GM10847 (cell line): ENCODE results near the gene TRIB2.

Experiments used
- POLR2A ChIP-seq: IDR thresholded peaks from 2 replicates; pipeline ENCODE4 v1.6.1; 2011; ENCODE audit not compliant: insufficient read length; ENCODE audit errors: extremely low read depth

TRIB2 gene

DNA sequence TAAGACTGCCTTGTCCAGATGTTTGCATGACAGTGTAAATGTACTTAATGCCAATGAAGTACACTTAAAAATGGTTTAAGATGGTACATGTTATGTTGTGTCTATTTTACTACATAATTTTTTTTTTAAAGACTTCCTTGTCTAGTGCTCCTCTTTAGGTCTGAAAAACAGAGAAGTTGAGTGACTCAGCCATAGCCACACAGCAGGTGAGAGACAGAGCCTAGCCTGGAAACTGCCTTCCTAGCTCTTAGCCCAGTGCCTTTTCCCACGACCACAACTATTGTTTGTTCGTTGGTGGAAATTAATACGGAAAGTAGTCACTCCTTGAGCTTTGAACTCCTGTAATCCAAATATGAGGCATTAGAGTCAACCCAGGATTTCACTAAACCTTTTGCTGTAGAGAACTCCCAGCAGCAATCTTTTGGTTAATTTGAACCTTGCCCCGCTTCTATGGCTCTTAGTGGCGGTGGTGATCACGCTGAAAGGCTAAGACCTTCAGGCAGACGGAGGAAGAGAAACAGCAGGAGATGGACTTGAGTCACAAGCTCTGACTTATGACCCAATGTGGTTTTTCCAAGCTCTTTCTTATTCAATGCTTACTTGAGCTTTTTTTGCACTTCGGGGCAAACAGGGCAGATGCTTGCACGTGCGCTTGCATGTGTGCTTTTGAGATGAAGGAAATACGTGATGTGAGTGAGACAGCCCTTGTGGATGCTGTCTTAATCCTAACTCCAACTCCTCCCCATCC lies 21.2 kb downstream of the TRIB2 start:
- no peak for TF ChIP-seq POLR2A

DNA sequence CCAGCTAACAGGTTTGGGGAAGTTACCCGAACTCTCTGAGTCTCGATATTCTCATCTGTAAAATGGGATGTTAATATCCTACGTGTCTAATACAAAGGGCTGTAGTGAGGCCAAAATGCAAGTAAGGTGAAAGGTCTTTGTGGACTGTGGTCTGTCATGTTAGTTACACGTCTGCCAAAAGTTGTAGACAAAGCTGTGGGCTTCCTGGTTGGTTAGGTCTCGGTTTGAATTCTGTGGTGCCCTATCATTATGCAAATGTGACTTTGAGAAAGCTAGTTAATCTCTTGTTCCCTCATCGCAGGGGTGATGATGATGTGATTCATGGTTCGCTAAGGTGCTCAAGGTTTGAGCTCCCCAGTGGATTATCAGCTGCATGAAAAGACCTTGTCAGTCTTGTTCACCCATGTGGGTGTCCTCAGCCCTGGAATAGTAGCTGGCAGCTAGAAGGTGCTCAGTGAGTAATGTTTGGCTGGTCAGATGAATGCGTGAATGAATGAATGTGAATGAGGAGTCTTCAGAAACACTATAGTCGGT lies 23.1 kb downstream of the TRIB2 start:
- no peak for TF ChIP-seq POLR2A

DNA sequence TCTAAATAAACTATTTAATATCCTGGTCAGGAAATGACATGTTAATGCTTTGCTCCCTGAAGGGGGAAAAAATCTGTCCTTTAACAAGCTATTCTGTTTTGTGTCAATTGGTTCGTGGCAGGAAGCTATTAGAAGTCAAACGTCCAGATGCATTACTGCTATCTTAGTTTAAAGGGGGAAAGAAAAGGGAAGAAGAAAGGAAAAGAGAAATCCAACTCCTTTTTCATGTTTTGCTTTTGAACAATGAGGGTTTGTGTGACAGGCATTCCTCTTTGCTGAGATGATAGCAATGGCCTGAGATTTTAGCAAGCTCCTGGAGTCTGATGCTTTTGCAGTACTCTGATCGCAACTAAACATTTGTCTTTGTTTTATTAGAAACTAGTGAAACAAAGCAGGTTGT lies 24.6 kb downstream of the TRIB2 start:
- no peak for TF ChIP-seq POLR2A

DNA sequence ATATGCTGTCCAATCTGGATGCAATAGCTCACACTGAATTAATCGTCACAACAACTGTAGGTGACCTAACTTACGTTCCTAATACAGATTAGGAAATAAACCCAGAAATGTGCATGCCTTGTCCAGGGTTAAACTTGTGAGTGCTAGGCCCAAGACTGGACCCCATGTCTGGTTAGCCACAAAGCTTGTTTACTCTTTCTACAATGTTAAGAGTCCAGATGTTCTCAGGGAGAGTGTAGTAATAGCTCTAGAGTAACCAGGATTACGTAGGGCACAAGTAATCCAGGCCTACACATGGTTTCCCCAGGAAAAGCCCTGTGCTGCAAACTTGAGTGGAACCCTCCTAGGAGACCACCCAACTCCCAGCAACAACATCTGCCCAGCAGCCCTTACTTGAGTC lies 26.2 kb downstream of the TRIB2 start:
- no peak for TF ChIP-seq POLR2A

DNA sequence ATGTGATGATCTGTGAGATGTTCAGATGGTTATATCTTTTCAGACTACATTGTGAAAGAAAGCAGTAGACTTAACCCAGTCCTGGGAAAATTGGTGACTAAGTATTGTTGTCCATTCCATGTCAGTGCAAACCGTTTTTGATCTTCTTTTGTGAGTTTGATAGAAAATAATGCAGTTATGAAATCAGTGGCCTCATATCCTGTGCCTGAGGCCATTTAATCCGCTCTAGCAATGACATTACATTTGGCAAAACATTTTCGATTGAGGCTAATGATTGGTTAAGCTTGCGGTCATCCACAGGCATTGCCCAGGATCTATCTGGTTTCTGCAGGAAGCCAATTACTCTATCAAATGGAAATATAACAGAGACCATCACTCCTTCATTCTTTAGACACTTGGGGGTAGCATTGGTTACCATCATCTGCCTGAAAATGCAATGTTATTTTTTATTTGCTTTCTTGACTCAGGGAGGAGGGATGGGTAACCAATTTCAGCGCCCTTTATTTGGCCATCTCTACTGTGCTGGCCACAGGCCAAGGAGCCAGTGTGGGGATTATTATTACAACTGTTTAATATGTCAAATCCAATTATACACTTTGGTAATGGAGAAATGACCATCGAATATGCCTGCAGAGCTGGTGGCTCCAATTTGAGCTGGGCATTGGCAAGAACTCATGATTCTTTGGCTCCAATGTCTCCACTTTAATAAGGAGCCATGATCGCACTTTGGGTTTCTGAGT lies 33.6 kb downstream of the TRIB2 start:
- TF ChIP-seq POLR2A, result no peak

DNA sequence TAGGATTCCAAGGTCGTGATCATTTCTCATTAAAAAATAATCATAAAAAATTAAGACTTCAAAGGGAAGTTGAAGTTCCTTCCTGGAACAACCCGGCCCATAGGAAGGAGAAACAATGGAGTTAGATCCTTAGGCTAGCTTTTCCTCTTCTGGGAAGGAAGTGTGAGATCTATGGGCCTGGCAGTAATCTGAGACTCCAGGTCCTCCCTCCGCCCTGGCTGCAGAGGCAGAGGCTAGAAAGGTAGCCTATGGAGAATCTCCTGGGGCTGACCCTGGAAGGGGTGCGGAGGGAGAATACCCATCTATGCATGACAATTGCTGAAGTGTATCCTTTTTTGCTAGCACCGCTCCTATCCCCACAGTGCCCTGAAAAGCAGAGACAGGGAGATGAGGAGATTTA lies 37.9 kb downstream of the TRIB2 start:
- TF ChIP-seq POLR2A, result no peak

DNA sequence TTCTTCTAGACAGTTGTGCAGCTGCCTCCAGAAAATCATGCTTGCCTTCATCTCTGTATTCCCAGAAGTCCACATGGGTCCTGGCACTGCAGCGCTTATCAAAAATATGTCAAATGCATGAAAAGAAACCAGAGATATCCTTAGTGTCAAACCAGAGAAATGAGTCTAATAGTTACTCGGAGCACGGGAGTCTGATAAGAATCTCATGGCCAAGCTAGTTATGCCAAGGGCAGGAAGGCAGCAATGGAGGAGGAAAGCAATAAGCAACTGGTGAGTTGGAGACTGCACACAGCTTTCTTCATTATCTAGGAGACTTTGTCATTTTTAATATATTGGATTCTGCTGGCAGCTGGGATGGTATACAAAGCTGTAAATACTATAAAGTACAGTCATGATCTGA lies 38.6 kb downstream of the TRIB2 start:
- TF ChIP-seq POLR2A, result no peak

DNA sequence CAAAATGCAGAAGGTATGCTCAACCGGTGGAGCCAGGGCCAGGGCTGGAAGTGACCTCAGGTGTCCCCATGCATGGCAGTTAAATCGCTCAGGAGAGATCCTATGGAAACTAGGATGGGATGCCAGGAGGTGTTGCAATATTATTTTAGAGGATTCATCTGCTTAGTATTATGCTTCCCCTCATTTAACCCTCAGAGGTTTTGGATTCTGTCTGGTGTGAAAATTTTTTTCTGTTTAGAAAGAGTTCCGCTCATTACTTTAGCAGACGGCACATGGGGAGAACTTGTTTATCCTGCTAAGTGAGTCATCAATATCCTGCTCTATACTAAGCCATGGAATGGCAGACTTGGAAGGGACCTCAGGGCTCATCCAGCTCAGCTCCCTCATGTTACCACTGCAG lies 42.5 kb downstream of the TRIB2 start:
- TF ChIP-seq POLR2A, result no peak

DNA sequence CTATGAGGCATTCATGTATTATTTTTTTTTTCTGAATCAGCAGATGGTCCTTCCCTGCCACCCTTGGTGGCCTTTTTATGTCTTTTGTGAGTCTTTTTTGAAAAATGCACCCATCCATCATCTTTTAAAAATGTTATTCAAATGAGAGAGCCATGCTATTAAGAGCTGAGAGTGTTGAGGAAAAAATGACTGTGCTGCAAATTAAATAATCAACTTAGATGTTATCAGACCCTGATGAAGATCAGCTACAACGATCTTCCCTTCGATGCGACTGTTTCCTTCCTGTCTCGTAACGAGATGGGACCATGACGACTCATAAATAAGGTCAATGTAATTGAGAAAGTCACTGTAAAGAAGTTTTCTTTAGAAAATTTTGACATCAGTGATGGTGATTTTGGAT lies 44.4 kb downstream of the TRIB2 start:
- no peak for TF ChIP-seq POLR2A

DNA sequence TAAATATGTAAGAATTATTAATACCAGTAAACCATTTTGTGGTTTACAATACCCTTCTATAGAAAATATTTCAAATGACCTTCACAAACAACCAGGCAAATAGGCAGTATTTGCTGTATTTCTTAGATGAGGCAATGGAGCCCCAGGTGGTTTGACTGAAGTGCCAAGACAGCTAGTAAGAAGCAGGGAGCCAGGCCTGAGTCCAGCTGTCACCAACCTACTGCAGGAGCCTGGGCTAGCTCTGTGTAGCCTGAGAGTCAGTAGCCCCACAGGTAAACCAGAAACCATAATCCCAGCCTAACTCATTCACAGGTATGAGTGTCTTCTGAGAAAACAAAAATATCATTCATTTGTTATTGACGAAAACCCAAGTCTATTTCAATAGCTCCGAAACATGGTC lies 45.6 kb downstream of the TRIB2 start:
- TF ChIP-seq POLR2A, result no peak

DNA sequence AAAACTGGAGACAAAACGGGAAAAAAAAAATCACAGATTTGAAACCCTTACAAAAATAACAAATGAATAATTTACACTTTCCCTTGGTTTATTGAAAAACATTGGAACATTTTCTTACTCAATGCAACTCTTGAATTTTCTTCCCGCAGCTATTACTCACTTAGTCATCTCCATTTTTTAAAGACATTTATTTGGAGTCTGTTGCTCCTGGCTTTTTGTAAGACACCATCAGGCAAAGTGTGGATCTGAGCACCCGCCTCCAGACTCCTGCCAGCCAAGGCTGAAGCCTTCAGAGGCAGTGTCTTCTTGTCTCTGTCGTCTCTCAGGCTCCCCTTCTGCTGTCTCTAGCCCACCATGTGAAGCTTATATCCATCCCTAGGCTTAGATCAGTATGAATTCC lies 46.2 kb downstream of the TRIB2 start:
- TF ChIP-seq POLR2A, result no peak

DNA sequence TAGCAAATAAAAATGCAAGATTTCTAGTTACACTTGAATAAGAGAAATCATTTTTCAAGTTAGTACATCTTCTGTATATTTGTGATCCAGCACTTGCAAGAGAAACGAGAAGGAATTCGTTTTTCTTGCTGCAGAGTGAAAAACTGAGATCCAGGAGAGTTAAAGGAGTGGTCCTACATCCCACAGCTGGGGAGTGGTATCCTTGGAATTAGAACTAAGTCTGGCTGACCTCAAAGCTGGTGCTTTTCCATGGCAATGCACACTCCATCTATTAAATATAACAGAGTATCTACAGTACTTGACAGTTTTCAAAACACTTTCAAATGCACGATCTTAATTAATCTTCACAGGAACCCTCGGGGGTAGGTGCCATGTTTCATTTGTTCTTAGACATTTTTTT lies 46.8 kb downstream of the TRIB2 start:
- TF ChIP-seq POLR2A, result no peak

DNA sequence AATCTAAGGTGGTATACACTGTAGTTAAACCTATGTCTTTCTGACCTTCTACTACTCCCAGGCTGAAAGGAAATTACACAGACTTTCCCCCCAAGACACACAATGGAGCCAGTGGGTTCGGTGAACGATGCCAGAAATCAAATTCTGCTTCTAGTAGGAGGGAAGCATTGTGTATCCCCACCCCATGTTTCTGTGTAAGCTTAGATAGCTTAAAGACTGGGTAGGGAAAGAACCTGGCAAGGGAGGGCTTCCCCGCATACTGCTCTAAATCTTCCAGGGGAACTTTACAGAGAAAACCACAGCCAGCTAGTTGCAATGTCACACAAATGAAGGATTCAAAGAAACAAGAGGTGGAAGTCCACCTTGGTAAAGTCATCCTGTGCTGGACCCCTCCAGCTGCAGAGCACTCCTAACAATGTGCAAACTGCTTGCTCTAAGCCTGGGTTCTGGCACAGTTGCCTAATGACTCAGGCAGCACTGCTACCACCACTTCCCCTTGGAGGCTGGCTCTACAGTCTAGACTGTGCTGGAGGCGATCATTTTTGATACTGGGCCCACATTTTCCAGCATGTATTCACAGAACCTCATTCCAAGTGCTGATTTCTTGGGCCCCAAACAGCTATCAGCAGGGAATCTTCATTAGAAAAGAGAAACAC lies 47.5 kb downstream of the TRIB2 start:
- TF ChIP-seq POLR2A, result no peak

DNA sequence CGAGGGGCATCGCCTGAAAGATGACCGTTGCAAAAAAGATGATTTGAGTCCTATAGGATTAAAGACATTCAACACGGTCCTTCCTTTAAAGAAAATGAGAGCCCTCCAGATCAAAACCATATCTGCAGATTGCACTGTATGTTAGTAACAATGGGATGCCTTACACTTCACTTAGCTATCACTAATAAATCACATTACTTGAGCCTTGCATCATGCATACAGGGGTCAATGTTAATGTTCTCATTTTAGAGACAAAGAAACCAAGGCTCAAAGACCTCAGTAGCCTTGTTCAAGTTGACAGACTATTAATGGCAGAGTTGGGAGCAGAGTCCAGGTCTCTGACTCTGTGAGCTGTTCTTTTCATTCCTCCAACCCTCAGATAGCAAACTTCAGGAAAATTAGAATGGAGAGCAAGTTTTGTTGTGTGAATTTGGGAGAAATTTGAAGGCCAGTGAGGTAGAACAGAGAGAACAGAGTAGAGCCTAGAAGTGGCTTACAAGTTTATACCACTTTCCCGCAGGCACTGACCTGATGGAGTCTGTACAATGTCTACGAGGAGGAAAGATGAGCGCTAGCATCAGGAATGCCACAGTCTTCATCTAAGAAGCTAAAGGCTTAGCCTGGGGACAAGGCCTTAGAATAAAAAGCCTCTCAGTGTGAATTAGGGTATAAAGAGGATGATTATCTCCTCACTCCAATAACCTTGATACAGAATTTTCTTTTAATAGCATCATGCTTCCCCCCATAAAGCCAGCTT lies 48.3 kb downstream of the TRIB2 start:
- no peak for TF ChIP-seq POLR2A

DNA sequence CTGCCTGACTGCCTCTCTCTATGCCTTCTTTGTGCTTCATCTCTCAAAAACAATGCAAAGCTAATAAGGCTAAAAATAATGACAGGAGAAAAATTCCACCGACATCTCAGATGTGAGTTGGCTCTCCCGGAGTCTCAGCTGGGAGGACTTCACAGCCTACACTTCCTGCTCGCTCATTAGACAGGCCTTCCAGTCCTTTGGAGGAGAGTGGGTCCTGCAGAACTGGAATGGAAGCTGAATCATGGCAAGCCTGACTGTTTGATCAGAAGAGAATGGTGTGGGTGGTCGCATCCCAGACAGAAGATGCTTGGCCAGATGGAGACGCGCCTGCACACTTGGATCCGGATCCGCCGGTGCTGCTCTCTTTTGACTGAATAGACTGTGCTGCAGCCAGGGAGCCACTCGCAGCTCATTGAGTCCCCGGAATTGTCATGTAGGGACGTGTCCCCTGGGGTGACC lies 49.7 kb downstream of the TRIB2 start:
- no peak for TF ChIP-seq POLR2A
